Mammary epithelial cell (primary cell): Measurements from ENCODE around the gene TACR1.

Experiments used
- EZH2 ChIP-seq: IDR thresholded peaks from 2 replicates; pipeline ENCODE4 v1.6.1; 2012; ENCODE audit warnings: low read length, inconsistent platforms, borderline replicate concordance
- TF ChIP-seq, protein P1 (sequence below), 2 donors: IDR thresholded peaks in 1 of 2; conservative IDR thresholded peaks in 1 of 2; 2 replicates each; pipeline ENCODE4 v1.5.1; 2011 to 2012; ENCODE audit warnings: inconsistent platforms in 2 of 2, low read length in 2 of 2, mild to moderate bottlenecking in 2 of 2, control low read depth in 1 of 2, low read depth in 1 of 2; ENCODE audit not compliant: insufficient read depth in 1 of 2; ENCODE audit errors: extremely low read depth in 1 of 2

DNA sequence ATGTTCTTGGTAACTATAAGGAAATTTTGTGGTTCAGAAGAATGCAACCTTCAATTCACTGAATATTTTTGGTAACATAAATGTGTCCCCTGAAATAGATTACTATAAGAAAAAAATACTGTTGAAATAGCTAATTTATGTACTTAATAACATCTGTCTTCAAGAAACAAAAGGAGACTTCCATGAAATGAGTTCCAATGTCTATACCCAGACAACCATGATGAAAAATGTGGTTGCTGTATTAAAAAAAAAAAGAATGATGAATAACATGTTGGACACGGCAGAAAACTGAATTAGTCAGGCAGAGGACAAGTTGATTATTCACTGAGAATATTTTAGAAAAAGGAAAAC is 98.5 kb downstream of the TACR1 start:
- TF ChIP-seq, protein P1, sequence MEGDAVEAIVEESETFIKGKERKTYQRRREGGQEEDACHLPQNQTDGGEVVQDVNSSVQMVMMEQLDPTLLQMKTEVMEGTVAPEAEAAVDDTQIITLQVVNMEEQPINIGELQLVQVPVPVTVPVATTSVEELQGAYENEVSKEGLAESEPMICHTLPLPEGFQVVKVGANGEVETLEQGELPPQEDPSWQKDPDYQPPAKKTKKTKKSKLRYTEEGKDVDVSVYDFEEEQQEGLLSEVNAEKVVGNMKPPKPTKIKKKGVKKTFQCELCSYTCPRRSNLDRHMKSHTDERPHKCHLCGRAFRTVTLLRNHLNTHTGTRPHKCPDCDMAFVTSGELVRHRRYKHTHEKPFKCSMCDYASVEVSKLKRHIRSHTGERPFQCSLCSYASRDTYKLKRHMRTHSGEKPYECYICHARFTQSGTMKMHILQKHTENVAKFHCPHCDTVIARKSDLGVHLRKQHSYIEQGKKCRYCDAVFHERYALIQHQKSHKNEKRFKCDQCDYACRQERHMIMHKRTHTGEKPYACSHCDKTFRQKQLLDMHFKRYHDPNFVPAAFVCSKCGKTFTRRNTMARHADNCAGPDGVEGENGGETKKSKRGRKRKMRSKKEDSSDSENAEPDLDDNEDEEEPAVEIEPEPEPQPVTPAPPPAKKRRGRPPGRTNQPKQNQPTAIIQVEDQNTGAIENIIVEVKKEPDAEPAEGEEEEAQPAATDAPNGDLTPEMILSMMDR (conservative IDR thresholded peaks at IDR 0.05 in 1 of 2, IDR thresholded peaks at IDR 0.05 in 1 of 2; ENCODE audit: extremely low read depth in 1 of 2, insufficient read depth in 1 of 2, low read depth in 1 of 2, low read length in 2 of 2), result no peak
- TF ChIP-seq EZH2, result no peak
